GOT3 (cell line): ENCODE data around the gene PTPRK.
A peak's percentile ranks its signal among the peaks of the same experiment; 100 is the strongest.

Experiments used
- DNase-seq: peaks from one replicate; lab custom pipeline; 2025; ENCODE audit warnings: mixed read lengths; lab: John Stamatoyannopoulos, UW

PTPRK gene

GRCh38 chr6:128520436-128521281 lies at the start of gene PTPRK:
Gene PTPRK (minus strand): TSS chr6:128520599. CDS start chr6:128520358, 241 bp downstream.
- DNase-seq: peak; percentile 60

GRCh38 chr6:128567029-128567428 lies 46.6 kb upstream of the PTPRK start:
- DNase-seq: no peak

GRCh38 chr6:128560966-128561365 lies 40.6 kb upstream of the PTPRK start:
- DNase-seq: no peak

GRCh38 chr6:128558924-128559323 lies 38.5 kb upstream of the PTPRK start:
- no peak for DNase-seq

- DNase-seq: no peak
These were observed 37.6 kb upstream of the PTPRK start for GRCh38 chr6:128558021-128558420.

- DNase-seq: no peak
These were observed 36.7 kb upstream of the PTPRK start for GRCh38 chr6:128557081-128557480.

- no peak for DNase-seq
These were observed 33.9 kb upstream of the PTPRK start for GRCh38 chr6:128554302-128554701.

- DNase-seq: no peak
These were observed 20.9 kb upstream of the PTPRK start for GRCh38 chr6:128541261-128541660.

GRCh38 chr6:128538763-128539162 lies 18.4 kb upstream of the PTPRK start:
- DNase-seq: no peak

- no peak for DNase-seq
These were observed 12.4 kb upstream of the PTPRK start for GRCh38 chr6:128532827-128533226.

GRCh38 chr6:128532136-128532535 lies 11.7 kb upstream of the PTPRK start:
- DNase-seq: no peak

GRCh38 chr6:128531696-128532095 lies 11.3 kb upstream of the PTPRK start:
- DNase-seq: no peak

GRCh38 chr6:128528241-128528640 lies 7.8 kb upstream of the PTPRK start:
- no peak for DNase-seq

- no peak for DNase-seq
These were observed 7.0 kb upstream of the PTPRK start for GRCh38 chr6:128527375-128527774.

GRCh38 chr6:128526152-128526914 lies 5.9 kb upstream of the PTPRK start:
- DNase-seq: no peak

GRCh38 chr6:128525406-128525805 lies 5.0 kb upstream of the PTPRK start:
- no peak for DNase-seq

- DNase-seq: no peak
These were observed 858 bp upstream of the PTPRK start for GRCh38 chr6:128521282-128521632.

GRCh38 chr6:128519931-128520435 lies 416 bp downstream of the PTPRK start:
- DNase-seq: no peak

GRCh38 chr6:128519132-128519930 lies 1.1 kb downstream of the PTPRK start:
- no peak for DNase-seq

- no peak for DNase-seq
These were observed 1.8 kb downstream of the PTPRK start for GRCh38 chr6:128518434-128519131.

GRCh38 chr6:128517124-128517523 lies 3.3 kb downstream of the PTPRK start:
- no peak for DNase-seq

GRCh38 chr6:128516514-128516898 lies 3.9 kb downstream of the PTPRK start:
- no peak for DNase-seq
